GM18502 (cell line): ENCODE measurements around the gene CDCA8.

ENCODE experiments used
- ATAC-seq: cut with Tn5 transposase; IDR thresholded peaks from one replicate; pipeline ENCODE4 v1.9.1; 2021; ENCODE audit warnings: mild to moderate bottlenecking; ENCODE audit not compliant: unreplicated experiment, poor library complexity

CDCA8 gene

DNA sequence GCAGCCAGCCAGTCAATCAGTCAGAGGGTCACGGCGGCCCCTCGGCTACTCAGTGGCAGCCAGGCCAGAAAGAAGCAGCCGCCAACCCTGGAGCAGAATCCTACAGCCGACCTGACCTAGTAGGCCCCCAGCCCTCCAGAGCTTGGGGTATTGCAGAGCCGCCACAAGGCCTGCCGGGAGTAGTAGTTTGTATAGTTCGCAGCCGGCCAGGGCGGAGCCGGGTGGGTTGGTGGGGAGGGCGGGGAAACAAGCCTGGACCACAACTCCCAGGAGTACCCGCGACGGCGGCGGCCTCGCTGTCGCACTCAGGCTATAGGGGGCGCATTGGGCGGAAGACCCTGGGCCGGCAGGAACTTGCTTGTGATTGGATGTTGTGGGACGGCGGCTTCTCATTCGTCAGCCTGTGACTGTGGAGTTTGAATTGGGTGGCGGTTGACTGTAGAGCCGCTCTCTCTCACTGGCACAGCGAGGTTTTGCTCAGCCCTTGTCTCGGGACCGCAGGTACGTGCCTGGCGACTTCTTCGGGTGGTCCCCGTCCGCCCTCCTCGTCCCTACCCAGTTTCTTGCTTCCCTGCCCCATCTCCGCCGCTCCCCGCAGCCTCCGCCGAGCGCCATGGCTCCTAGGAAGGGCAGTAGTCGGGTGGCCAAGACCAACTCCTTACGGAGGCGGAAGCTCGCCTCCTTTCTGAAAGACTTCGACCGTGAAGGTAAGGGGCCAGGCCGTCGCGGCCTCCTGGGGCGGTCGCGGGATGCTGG is at the start of gene CDCA8:
TSS of gene CDCA8 (plus strand) at position 439 of the 756 bp plus-strand sequence. CDS start at position 614, 175 bp downstream.
- peak; percentile 80 for ATAC-seq

DNA sequence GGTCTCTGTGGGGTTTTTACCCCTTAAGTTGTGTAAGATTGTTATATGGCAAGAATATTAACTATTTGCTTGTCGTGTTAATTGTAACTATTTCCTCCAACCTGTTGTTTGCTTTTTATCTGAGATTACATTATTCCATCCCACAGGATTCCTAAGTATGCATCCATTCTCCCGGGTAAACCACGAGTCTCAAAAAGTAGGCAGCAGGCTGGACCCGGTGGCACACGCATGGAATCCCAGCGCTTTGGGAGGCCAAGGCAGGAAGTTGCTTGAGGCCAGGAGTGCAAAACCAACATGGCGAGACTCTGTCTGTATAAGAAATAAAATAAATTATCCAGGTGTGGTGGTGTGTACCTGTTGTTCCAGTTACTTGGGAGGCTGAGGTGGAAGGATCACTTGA is 45.0 kb upstream of the CDCA8 start:
- ATAC-seq, result no peak

DNA sequence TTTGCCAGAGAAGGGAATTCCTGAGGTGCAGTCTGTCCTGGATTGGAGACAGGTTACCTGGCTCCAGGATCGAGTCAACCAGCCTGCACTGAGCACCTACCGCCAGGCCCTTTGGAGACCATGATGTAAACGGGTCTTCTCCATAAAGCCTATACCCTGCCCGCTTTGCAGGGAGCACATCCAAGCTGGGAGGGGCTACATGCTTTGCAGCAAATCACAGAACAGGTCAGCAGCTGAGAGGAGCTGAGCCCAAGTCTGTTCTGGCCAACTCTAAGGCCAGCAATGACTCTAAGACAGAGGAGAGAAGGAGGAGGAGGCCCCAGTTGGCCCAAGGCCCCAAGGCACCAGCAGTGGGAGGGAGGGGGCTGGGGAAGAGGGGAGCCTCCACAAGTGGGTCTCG is 42.1 kb upstream of the CDCA8 start:
- no peak for ATAC-seq

DNA sequence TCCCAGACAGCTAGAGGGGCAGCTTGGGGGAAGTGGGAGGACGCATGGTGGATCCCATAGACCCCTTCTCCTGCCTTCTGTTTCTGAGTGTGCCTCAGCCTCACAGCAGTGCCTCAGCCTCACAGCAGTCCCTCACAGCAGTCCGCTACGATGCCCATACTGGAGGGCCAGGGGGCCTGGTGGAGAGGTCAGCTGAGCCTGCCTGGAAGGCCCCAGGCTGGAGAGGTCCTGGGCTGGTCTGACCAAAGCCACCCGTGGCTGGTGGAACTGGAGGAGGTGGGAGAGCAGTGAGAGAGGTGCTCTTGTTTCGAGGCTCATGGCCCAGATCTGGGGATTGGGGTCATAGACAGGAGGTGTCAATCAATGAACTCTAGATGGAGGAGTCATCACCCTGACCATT is 41.6 kb upstream of the CDCA8 start:
- ATAC-seq, result no peak

DNA sequence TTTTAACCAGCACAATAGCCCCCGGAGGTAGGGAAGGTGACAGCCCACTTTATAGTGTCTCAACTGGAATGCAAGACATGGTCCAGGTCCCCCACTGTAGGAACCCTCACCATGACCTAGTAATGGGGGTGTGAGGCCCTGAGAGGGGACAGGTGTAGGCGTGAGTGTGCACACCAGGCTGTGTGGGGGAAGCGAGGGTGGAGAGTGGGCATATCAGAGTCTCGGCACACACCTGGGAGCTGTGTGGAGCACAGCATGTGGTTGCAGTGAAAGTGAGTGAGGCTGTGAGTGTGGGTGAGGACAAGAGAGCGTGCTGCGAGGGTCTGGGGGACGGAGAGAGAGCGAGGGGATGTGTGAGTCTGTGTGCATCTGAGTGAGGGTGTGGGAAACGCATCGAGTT is 40.5 kb upstream of the CDCA8 start:
- ATAC-seq, result no peak

DNA sequence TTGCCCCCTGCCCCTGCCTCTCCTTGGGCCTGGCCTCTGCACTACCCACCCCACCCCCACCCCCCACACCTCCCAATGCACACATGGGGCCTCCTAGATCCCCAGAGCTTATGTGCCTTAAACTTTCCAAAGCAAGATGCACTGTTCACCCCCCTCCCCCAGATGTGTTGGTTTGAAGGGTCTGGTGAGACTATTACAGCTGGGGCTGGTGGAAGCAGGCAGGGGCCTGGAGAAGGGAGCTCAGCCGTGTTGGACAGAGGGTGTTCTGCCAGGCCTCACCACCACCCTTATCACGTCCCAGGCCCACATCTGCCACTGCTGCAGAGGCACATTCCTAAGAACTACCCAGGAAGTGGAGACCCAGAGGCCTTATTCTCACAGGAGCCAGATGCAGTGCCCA is 39.3 kb upstream of the CDCA8 start:
- ATAC-seq, result no peak

DNA sequence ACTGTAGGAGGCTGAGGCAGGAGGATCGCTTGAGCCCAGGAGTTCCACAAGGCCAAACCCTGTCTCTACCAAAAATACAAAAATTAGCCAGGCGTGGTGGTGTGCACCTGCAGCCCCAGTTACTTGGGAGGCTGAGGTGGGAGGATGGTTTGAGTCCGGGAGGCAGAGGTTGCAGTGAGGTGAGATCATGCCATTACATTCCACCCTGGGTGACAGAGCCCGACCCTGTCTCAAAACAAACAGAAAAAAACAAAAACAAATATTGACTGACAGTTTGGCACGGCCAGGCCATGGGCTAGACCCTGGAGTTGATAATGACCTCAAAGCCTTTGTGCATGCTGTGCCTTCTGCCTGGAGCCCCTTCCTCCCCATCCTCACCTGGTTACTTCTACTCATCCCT is 38.4 kb upstream of the CDCA8 start:
- ATAC-seq, result no peak

DNA sequence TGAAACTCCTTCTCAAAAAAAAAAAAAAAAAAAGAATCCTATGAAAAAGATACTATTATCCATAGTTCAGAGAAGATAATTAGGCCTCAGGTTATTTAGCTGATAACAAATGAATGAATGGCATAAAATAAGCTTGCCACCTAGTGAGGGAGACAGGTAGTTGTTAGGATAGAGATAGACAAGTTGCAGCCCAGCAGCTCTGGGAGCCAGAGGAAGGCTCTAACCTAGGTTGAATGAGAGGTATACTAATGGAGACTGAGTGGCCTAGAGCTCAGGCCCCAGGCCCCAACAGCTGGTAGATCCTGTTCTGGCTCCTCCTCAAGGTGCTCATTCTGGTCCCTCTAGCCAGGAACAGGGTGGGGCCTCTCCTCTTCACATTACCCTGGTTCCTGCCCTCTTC is 37.0 kb upstream of the CDCA8 start:
- no peak for ATAC-seq

DNA sequence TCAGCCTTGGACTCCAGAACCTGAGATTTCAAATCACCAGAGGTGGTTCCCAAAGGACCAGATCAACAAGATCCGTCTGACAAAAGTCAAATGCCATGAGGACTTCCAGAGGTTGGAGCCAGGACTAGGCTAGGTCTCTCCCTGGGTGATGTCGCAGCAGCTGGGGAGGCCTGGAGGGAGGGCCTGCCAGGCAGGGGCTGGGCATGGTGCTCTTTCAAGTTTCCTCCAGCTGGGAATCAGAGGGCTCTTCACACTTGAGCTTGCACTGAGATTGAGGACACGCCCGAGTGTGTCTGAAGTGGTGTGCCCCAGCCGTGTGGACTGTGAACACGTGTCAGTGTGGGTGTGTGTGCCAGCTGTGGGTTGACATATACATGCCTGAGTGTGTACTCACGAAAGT is 36.3 kb upstream of the CDCA8 start:
- no peak for ATAC-seq

DNA sequence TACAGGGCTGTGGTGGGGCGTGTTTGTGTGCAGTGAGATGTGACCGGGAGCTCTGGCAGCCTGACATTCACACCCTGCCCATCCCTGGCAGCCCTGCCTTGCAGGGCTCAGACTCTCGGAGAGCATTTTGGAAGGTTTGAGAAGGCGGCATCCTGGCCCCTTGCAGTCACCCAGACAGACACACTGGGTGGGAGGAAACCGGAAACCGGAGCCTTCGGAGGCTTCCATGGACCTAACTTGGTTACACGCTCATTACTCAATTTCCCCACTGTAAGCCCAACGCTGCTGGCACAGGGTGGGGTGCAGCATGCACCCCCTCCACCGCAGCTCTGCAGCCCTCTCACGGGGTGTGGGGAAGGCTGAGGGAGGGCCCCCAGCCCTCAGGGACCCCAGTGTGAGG is 35.4 kb upstream of the CDCA8 start:
- no peak for ATAC-seq

DNA sequence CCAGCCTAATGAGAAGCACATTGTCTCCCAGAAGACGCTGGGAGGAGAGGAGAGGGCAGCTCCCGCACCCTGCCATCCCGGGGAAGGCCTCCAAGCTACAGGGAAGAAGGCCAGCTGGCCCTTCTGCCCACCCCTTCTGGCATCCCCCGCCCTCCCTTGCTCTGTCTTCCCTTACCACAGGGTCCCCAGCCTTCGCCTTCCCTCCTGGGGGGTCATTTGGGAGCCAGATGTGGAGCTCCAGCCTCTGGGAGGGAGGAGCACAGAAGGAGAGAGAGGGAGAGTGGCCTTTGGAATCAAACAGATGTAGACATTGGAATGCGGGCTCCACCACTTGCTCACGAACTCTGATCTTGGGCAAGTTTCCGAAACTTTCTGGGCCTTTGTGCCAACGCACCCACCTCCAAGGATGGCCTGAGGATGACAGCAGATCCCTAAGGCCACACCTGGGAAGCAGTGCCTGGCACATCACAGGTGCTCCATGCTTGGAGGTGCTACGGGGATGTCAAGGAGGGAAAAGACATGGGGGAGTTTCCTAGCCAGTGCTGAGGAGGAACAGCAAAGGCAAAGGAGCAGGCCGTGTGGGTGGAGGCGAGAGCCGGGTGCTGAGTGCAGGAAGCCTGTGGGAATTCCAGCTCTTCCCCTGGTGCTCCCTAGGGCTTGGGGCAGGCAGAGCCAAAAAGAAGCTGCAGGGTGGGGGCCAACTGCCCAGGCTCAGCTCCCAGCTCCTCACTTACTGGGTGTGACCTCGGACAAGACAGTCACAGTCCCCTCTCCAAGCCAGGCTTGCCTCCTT is 34.5 kb upstream of the CDCA8 start:
- no peak for ATAC-seq

DNA sequence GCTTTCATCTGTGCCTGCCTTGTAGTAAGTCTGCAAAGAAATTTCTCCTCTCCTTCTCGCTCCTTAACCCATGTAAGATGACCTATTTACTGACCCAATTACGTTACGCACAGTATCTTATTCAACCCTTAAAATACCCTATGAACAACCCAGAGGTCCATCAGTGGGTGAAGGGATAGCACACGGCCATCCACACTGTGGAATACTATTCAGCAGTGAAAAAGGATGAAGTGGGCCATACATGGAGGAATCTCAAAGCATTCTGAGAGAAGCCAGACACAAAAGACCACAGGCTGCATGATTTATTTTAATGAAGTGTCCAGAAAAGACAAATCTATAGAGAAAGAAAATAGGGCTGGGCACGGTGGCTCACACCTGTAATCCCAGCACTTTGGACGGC is 33.8 kb upstream of the CDCA8 start:
- ATAC-seq, result no peak

DNA sequence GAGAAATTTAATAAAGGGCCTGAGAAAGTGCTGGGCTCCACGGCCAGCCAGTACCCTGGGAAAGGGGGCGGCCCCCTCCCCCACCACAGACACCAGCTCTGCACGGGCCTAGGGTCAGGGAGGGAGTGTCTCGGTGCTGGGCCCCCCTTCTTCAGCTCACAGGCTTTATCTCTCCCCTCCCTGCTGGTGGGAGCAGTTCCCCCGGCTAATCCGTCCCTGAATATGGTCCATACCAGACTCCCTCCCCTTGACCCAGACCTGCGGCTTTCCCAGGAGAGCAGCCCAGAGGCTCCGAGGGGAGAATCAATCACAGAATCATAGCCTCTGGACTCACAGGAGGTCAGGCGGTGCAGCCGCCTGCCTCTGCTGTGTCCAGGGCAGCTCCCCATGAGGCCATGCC is 31.7 kb upstream of the CDCA8 start:
- ATAC-seq, result no peak

DNA sequence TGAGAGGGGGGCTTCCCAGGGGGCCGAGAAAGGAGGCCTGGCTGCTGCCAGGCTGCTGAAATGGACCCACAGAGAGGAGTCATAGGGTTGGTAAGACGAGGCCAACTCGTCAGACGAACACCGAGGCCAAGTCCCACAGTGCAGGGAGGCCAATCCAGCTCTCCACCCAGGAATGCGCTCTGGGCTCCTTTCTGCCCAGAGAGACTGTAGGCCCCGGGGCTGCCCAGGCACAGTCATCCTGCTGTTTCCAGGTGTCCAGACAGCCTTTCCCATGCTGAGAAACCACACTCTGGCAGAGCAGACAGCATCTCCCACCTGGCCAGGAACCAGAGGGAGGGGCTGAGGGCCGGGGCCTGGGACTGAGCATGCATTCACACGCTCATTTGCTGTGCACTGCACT is 30.9 kb upstream of the CDCA8 start:
- no peak for ATAC-seq

DNA sequence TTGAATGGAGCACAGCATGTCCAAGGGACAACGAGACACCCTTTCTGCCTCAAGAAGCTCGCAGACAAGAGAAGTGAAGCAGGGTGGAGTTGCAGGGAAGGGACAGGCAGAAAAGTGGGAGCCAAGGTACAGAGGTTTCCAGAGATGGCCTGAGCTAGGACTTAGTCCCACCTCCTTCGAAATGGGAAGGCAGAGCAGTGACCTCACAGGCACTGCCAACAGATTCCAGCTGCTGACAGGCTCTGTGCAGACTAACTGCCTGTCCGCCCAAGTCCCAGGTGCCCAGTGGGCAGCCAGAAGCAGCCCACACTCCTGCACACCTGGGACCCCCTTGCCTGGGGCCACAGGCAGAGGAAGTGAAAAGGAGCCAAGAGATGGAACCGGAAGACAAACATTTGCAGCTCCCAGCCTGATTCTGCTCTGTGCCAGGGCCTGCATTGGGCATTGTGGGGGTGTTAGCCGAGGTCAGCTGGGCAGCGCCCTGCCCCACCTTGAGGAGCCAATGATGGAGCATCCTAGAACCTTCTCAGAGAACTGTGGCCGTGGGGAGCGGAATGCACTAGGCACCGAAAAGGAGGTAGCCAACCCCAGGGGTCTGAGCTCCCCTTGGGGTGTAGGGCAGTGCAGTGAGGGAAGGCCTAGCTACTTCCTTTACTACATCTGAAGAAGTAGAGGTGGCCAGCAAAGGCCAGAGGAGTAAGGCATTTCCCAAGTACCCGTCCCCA is 30.1 kb upstream of the CDCA8 start:
- no peak for ATAC-seq

DNA sequence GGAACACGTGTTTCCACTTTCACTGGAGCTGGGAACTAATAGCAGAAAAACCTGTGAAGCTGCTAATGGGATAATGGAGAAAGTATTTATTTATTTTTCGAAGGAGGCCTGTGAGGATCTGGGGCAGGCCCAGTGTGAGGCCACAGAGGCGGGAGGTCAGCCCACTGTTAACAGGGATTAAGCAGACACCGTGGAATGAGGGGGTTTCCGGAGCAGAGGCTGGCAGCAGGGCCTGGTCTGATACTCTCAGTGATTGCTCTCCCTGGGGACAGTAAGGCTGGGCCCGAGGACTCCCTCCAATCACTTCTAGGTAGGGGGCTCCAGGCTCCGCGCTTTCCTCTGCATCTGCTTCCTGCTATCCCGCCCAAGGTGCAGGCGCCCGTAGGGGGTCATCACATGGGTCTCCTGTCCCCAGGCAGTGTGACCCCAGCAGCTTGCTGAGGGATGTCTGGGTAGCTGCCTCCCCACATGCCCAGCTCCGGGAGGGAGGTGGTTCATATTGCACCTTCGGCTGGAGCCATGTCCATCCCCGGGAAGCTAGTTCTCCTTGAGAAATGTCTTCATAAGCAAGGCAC is 28.8 kb upstream of the CDCA8 start:
- no peak for ATAC-seq

DNA sequence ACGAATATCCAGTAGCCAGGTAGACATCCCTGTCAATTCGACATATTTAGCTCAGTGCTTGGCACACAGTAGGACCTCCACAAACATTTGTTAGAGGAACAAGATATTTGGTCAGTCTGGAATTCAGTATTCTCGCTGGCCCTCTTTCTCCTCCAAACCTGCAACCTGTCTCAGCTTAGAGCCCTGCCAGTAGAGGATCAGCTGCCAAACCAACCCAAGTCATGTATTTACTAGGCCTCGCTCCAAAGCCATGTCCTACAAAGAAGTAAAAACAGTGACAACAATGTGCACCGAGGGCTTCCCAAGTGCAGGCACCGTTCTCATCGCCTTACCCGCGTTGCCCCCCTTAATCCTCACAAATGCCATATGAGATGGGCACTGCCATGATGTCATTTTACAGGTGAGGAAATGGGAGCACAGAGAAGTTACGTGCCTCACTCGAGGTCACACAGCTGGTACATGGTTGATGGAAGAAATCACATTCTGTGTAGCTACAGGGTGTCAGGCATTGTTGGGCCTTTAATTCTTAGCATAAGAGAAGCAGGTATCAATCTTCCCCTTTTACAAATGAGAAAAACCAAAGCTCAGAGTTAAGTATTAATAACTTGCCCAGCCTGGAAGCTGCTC is 26.0 kb upstream of the CDCA8 start:
- no peak for ATAC-seq

DNA sequence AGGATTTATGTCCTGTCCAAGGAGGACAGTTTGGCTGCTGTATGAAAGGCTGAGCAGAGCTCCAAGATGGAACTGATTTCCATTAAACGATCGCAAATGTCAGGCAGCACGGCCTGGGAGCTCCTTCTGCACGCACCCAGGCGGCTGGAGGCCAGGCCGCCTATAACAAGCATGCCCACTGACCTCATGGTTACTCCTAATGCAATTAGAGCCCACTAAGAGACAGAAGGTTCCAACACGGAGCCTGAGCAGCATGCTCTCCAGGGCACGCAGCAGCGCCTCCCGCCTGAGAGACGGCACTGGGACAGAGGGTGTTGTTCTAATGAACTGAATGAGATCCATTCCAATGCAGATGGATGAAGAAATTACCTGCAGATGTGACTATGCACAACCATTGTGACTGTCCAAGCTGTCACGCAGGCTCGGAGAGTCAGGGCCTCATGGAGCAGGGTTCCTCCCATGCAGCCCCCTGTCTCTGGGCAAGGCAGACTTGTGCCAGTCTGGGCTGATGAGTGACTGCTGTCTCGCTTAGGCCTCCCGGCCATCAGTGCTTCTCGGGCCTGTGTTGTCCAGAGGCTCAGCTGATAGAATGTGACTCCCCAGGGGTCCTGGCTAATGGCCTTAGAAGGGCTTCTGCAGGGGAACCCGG is 25.2 kb upstream of the CDCA8 start:
- no peak for ATAC-seq

DNA sequence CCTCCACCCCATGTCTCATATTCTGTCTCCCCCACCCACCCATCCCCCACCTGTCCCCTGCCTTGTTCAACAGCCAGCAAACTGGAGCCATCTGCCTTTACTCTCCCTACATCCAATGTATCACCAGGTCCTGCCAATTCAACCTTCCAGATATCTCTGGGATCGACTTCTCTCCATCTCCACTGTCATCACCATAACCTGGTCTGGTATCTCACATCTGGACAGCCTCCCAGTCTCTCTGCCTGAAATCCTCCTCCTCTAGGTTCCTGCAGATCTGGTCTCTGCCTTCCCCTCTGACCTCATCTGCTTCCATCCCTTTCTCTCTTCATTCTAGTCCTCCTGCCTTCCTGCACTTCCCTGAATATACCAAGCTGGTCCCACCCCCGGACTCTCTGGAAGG is 22.2 kb upstream of the CDCA8 start:
- ATAC-seq, result no peak

DNA sequence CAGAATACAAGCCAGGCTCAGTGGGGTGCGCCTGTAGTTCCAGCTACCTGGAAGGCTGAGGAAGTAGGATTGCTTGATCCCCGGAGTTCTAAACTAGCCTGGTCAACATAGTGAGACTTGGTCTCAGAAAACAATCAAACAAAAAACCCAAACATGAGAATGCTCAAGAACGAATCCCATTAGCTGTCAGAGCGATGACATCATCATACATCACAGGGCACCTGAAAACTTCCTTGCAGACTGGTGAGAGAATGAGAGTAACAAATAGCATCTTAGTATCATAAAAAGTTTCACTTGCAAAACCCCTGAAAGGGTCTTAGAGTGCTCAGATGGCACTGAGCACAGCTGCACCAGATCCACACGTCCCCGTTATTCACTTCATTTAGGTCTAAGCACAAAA is 21.1 kb upstream of the CDCA8 start:
- ATAC-seq, result no peak
